Stomach smooth muscle (tissue), 2 donors: ENCODE results near the gene XPC.

Experiments
- H3K27ac ChIP-seq: one replicate; pipeline ENCODE4 v1.7.0; 2013; ENCODE audit warnings: mild to moderate bottlenecking, low read length, inconsistent platforms
- H3K27me3 ChIP-seq, 2 donors: one replicate each; pipeline ENCODE4 v1.7.0; 2013; ENCODE audit warnings: low read length in 2 of 2; ENCODE audit not compliant: insufficient read depth in 2 of 2, control insufficient read depth in 1 of 2
- H3K36me3 ChIP-seq, 2 donors: one replicate each; pipeline ENCODE4 v1.7.0; 2013; ENCODE audit warnings: low read length in 2 of 2; ENCODE audit not compliant: control insufficient read depth in 2 of 2, insufficient read depth in 2 of 2
- H3K4me1 ChIP-seq: one replicate; pipeline ENCODE4 v1.7.0; 2013; ENCODE audit warnings: low read length; ENCODE audit not compliant: control insufficient read depth, insufficient read depth
- H3K4me3 ChIP-seq, 2 donors: one replicate each; pipeline ENCODE4 v1.7.0; 2013; ENCODE audit warnings: low read length in 2 of 2
- H3K9ac ChIP-seq, 2 donors: one replicate each; pipeline ENCODE4 v1.7.0; 2013; ENCODE audit warnings: low read length in 2 of 2, mild to moderate bottlenecking in 1 of 2
- H3K9me3 ChIP-seq, 2 donors: one replicate each; pipeline ENCODE4 v1.7.0; 2013; ENCODE audit warnings: low read length in 2 of 2; ENCODE audit not compliant: control insufficient read depth in 2 of 2
- donor health status: healthy.
- donor health status: Pancreatic carcinoma.

The XPC gene

GRCh38 chr3:14218355-14218754 is 40.0 kb upstream of the XPC start:
- Histone ChIP-seq H3K4me3 (no peak overlapping the region), H3K36me3 (no peaks in the 10 kb centered on the region), H3K4me1 (no peaks in the 10 kb centered on the region), H3K9ac (no peak overlapping the region), H3K9me3 (no peaks in the 10 kb centered on the region), H3K27ac (no peak overlapping the region), H3K27me3 (no peaks in the 10 kb centered on the region)

DNA sequence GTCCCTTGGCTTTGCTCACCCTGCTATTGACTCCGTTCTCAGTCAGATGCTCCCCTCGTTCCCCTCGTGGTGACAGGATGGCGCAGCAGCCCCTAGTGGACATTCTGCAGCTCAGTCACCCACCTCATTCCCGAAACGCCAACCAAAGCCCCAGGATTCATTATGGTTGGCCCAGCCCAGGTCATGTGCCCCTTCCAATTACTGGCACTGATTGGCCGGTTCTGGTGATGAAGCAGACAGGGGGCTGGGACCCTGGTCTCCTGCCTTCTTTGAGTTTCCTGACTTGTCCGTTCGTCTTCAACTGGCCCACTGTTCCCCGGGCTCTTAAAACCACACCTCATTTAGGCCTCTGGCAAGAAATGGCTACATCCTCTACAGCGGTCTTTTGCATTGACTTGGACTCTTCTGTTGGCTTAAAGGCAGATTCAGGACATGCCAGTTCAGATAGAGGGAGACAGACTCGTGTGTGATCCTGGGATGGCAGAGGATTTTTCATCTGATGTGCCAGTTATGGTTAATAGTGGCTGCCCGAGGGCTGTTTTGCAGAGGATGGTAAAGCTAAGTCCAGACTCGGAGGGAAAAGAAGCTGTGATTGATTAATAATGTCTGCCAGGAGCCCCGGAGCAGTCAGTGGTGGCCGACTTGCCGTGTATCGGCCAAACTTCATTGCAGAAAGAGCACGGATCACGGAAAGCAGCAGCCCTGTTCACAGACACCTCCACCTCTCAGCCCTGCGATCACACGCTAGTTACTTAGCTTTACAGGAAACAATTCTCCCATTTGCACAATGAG is 38.1 kb upstream of the XPC start:
- H3K27me3 ChIP-seq = no peaks in the 10 kb centered on the region
- H3K27ac ChIP-seq = no peak overlapping the region
- peak overlapping the region in 1 of 2 donors; percentile 8 for H3K9ac ChIP-seq
- peak overlapping the region in 1 of 2 donors; percentile 47 for H3K4me3 ChIP-seq
- no peaks in the 10 kb centered on the region for H3K4me1 ChIP-seq
- H3K36me3 ChIP-seq = no peaks in the 10 kb centered on the region
- H3K9me3 ChIP-seq = no peaks in the 10 kb centered on the region

DNA sequence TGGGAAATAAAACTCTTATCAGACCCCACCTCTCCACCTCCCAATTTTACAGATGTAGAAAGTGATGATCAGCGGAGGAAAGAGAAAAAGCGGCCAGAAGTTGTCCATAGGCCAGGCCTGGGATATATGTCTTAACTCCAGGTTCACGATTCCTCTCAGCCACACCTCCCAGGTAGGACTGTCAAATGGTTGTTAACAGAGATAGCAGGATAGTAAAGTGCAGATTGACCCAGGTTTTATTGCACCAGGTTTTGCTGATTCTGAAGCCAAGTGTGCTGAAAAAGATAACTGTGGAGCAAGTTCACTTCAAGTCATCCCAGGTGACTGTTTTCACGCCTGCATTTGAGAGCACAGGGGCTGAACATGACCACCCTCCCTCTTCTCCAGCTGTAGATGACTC is 36.4 kb upstream of the XPC start:
- no peaks in the 10 kb centered on the region for H3K36me3 ChIP-seq
- no peak overlapping the region for H3K27ac ChIP-seq
- no peak overlapping the region for H3K4me3 ChIP-seq
- H3K27me3 ChIP-seq = no peaks in the 10 kb centered on the region
- no peaks in the 10 kb centered on the region for H3K9me3 ChIP-seq
- H3K4me1 ChIP-seq = no peaks in the 10 kb centered on the region
- H3K9ac ChIP-seq = no peak overlapping the region

DNA sequence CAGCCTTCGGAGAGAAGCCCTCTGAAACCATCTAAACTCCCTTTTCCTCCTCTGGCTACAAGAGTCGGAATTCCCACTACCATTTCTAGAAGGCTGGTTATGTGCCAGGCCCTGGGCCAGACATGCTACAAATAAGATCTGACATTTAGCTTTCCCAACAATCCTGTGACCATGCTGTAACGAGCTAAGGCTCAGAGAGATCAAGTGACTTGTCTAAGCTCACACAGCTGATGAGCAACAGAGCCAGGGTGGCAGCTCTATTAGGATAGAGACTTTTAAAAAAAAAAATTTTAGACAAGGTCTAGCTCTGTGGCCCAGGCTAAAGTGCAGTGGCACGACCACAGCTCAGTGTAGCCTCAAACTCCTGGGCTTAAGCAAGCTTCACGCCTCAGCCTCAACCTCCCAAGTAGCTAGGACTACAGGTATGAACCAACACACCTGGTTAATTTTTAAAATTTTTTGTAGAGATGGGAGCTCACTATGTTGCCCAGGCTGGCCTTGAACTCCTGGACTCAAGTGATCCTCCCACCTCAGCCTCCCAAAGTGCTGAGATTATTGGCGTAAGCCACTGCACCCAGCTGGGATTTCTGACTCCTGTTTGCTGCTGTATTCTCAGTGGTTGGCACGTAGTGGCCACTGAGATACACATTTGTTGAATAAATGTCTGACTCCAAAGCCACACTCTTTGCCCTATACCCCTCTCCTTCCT is 34.8 kb upstream of the XPC start:
- Histone ChIP-seq H3K4me1 (no peaks in the 10 kb centered on the region), H3K9ac (no peak overlapping the region), H3K4me3 (no peak overlapping the region), H3K9me3 (no peaks in the 10 kb centered on the region), H3K27me3 (no peaks in the 10 kb centered on the region), H3K36me3 (no peaks in the 10 kb centered on the region), H3K27ac (no peak overlapping the region)

- Histone ChIP-seq H3K9me3 (no peaks in the 10 kb centered on the region), H3K9ac (no peak overlapping the region), H3K36me3 (no peaks in the 10 kb centered on the region), H3K4me3 (no peak overlapping the region), H3K4me1 (no peaks in the 10 kb centered on the region), H3K27ac (no peak overlapping the region), H3K27me3 (no peaks in the 10 kb centered on the region)
Measured at GRCh38 chr3:14212032-14212431, 33.6 kb upstream of the XPC start.

DNA sequence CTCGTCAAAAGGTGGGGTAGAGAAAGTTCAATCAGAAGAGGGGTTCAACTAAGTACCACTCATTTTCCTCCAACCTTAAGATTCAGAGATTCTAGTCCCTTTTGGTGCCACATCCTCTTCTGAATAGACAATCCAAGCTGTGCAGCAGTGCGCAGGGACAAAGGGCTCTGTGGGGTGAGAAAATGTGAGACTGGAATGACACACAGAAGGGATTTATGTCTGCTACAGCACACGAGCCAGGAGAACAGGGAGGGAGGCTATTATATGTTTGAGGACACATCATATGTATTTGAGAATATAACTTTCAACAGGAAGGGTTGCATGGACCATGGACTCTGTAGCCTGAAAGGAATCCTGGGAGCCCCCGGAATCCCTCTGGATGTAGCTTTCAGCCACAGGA is 33.2 kb upstream of the XPC start:
- no peaks in the 10 kb centered on the region for H3K36me3 ChIP-seq
- no peaks in the 10 kb centered on the region for H3K27me3 ChIP-seq
- no peaks in the 10 kb centered on the region for H3K9me3 ChIP-seq
- no peak overlapping the region for H3K9ac ChIP-seq
- no peak overlapping the region for H3K4me3 ChIP-seq
- no peak overlapping the region for H3K27ac ChIP-seq
- no peaks in the 10 kb centered on the region for H3K4me1 ChIP-seq

GRCh38 chr3:14210843-14211594 is 32.6 kb upstream of the XPC start:
- no peaks in the 10 kb centered on the region for H3K9me3 ChIP-seq
- H3K27ac ChIP-seq = no peak overlapping the region

DNA sequence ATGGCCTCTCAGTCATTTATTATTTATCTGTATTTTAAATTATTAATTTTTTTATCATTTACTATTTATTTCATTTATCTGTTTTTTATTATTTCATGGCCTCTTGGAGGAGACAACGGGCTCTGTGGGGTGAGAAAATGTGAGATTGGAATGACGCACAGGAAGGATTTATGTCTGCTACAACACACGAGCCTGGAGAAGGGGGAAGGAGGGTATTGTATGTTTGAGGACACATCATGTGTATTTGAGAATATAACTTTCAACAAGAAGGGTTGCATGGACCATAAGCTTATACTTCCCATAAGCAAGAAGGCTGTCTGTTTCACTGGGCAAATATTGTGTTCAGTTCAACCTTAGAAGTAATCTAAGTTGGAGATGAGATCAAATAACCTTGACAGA is 31.9 kb upstream of the XPC start:
- H3K9ac ChIP-seq = no peak overlapping the region
- H3K9me3 ChIP-seq = no peaks in the 10 kb centered on the region
- no peak overlapping the region for H3K27ac ChIP-seq
- H3K4me3 ChIP-seq = no peak overlapping the region
- no peaks in the 10 kb centered on the region for H3K4me1 ChIP-seq
- H3K36me3 ChIP-seq = no peaks in the 10 kb centered on the region
- no peaks in the 10 kb centered on the region for H3K27me3 ChIP-seq

More at GRCh38 chr3:14210843-14211594, 32.6 kb upstream of the XPC start:
- H3K27me3 ChIP-seq = no peaks in the 10 kb centered on the region
- H3K4me3 ChIP-seq = no peak overlapping the region
- no peak overlapping the region for H3K9ac ChIP-seq
- no peaks in the 10 kb centered on the region for H3K4me1 ChIP-seq
- H3K36me3 ChIP-seq = no peaks in the 10 kb centered on the region

- Histone ChIP-seq H3K27me3 (no peaks in the 10 kb centered on the region), H3K36me3 (no peaks in the 10 kb centered on the region), H3K9ac (no peak overlapping the region), H3K4me3 (no peak overlapping the region), H3K27ac (no peak overlapping the region), H3K4me1 (no peaks in the 10 kb centered on the region), H3K9me3 (no peaks in the 10 kb centered on the region)
Measured at GRCh38 chr3:14209581-14210289, 31.3 kb upstream of the XPC start.

GRCh38 chr3:14208977-14209394 is 30.6 kb upstream of the XPC start:
- Histone ChIP-seq H3K4me1 (no peaks in the 10 kb centered on the region), H3K9ac (no peak overlapping the region), H3K27ac (no peak overlapping the region), H3K27me3 (no peaks in the 10 kb centered on the region), H3K4me3 (no peak overlapping the region), H3K9me3 (no peaks in the 10 kb centered on the region), H3K36me3 (no peaks in the 10 kb centered on the region)
